HepG2 (cell line): ENCODE results near the gene GUCA1A. TPM values are rescaled to one million over a fixed set of nuclear protein-coding genes. Genes with fewer than 3 reads are reported as not detected.
A peak's percentile ranks its signal among the peaks of the same experiment; 100 is the strongest.

Source experiments
- ATAC-seq: fragments of 200-7000 bp; cut with Tn5 transposase; 3 replicates; pipeline ENCODE4 v1.9.1; 2020; ENCODE audit warnings: mild to moderate bottlenecking, moderate library complexity
- BruUV-seq: library from RNA; stranded (reverse); fragments of 400-500 nt; replicated peaks from 2 replicates; lab custom pipeline; 2021; lab: Mats Ljungman, UMichigan
- CTCF ChIA-PET: fragments of 300-600 bp; formaldehyde crosslinking; extraction: SDS; loops from one replicate; lab custom pipeline; 2021; ENCODE audit warnings: low total read pairs, inconsistent platforms, low intra/inter-chr PET ratio; lab: Yijun Ruan, JAX
- POLR2A ChIA-PET: fragments of 350-600 bp; sonication (Branson Sonifier 250); formaldehyde crosslinking; loops from one replicate; lab custom pipeline; 2020; ENCODE audit warnings: antibody characterized with exemption, inconsistent platforms; lab: Yijun Ruan, JAX
- DNase-seq: peaks from one replicate; pipeline ENCODE4 v3.0.0-alpha.2; 2015; ENCODE audit warnings: low spot score
- FAIRE-seq: peaks from 3 replicates; lab custom pipeline; 2011; peaks lifted over from hg19 to GRCh38; lab: Jason Lieb, UNC
- H2AFZ ChIP-seq: one replicate; pipeline ENCODE4 v1.6.1; 2011; ENCODE audit warnings: low read length, inconsistent platforms
- H3K27ac ChIP-seq: fragments of 300-600 bp; 3 replicates; pipeline ENCODE4 v1.8.0; 2011; ENCODE audit warnings: mixed run types, mild to moderate bottlenecking, mixed read lengths, low read length, inconsistent platforms; ENCODE audit not compliant: insufficient read depth; ENCODE audit errors: extremely low read length
- H3K27me3 ChIP-seq, 2 experiments: fragments of 200-600 bp in 1 of 2; 2 replicates in 1 of 2; 3 replicates in 1 of 2; pipeline versions ENCODE4 v1.6.0 to v1.8.0; 2011; ENCODE audit warnings: low read length in 2 of 2, mild to moderate bottlenecking in 2 of 2, moderate library complexity in 2 of 2, inconsistent platforms in 1 of 2; ENCODE audit not compliant: insufficient read depth in 2 of 2, control insufficient read depth in 1 of 2
- H3K36me3 ChIP-seq, 2 experiments: fragments of 200-600 bp in 1 of 2; replicated peaks in 1 of 2; 2 replicates in 1 of 2; 3 replicates in 1 of 2; pipeline versions ENCODE4 v1.5.1 to v1.8.0; 2011; ENCODE audit warnings: low read length in 2 of 2, inconsistent platforms in 1 of 2; ENCODE audit not compliant: insufficient read depth in 2 of 2, control insufficient read depth in 1 of 2
- H3K4me1 ChIP-seq: 2 replicates; pipeline ENCODE4 v1.5.1; 2012; ENCODE audit warnings: low read length, inconsistent platforms; ENCODE audit not compliant: insufficient read depth
- H3K4me2 ChIP-seq: 2 replicates; pipeline ENCODE4 v1.6.0; 2011; ENCODE audit warnings: low read depth, low read length, inconsistent platforms
- H3K4me3 ChIP-seq, 3 experiments: fragments of 200-600 bp in 1 of 3; sonication (generic), shearing (Covaris generic) in 1 of 3; replicated peaks in 1 of 3; 2 replicates each; pipeline ENCODE4 v1.5.1; 2011 to 2016; ENCODE audit warnings: low read length in 3 of 3, inconsistent platforms in 2 of 3, low read depth in 2 of 3, mild to moderate bottlenecking in 2 of 3, control low read depth in 1 of 3, mixed read lengths in 1 of 3; ENCODE audit not compliant: insufficient read depth in 1 of 3
- H3K79me2 ChIP-seq: one replicate; pipeline ENCODE4 v1.6.1; 2011; ENCODE audit warnings: low read length, inconsistent platforms; ENCODE audit not compliant: insufficient read depth
- H3K9ac ChIP-seq: 2 replicates; pipeline ENCODE4 v1.6.0; 2011; ENCODE audit warnings: mild to moderate bottlenecking, low read depth, low read length, inconsistent platforms; ENCODE audit not compliant: insufficient read depth
- H3K9me3 ChIP-seq: 2 replicates; pipeline ENCODE4 v1.5.1; 2012; ENCODE audit warnings: mild to moderate bottlenecking, low read length
- H4K20me1 ChIP-seq: 2 replicates; pipeline ENCODE4 v1.6.0; 2011; ENCODE audit warnings: inconsistent platforms, mild to moderate bottlenecking, low read length, moderate library complexity; ENCODE audit not compliant: insufficient read depth
- CENPT ChIP-seq: sonication (generic); formaldehyde crosslinking; IDR thresholded peaks from 2 replicates; pipeline ENCODE4 v1.8.0; 2022; ENCODE audit warnings: low read depth, mild to moderate bottlenecking, moderate library complexity, missing genetic modification reagents
- CREM ChIP-seq, 2 experiments: sonication (generic) in 1 of 2; formaldehyde crosslinking in 1 of 2; IDR thresholded peaks; 2 replicates each; pipeline versions ENCODE4 v1.4.0 to v1.6.1; 2016 to 2020; ENCODE audit warnings: antibody characterized with exemption in 1 of 2, mild to moderate bottlenecking in 1 of 2, missing genetic modification reagents in 1 of 2
- DNMT1 ChIP-seq: sonication (generic); formaldehyde crosslinking; IDR thresholded peaks from 2 replicates; pipeline ENCODE4 v1.5.1; 2020; ENCODE audit warnings: mild to moderate bottlenecking, missing genetic modification reagents
- EED ChIP-seq: sonication (generic); formaldehyde crosslinking; IDR thresholded peaks from 2 replicates; pipeline ENCODE4 v1.5.0; 2020; ENCODE audit warnings: mild to moderate bottlenecking, missing genetic modification reagents
- FOSL2 ChIP-seq: sonication (generic); formaldehyde crosslinking; IDR thresholded peaks from 2 replicates; pipeline ENCODE4 v1.4.0; 2020; ENCODE audit warnings: missing genetic modification reagents
- FOXK1 ChIP-seq: sonication (generic); formaldehyde crosslinking; IDR thresholded peaks from 2 replicates; pipeline ENCODE4 v1.4.0; 2020; ENCODE audit warnings: low read depth, missing genetic modification reagents, borderline replicate concordance
- FOXK2 ChIP-seq: fragments of 450-650 bp; IDR thresholded peaks from 2 replicates; pipeline ENCODE4 v1.6.1; 2016
- KLF11 ChIP-seq: IDR thresholded peaks from 2 replicates; pipeline ENCODE4 v1.6.1; 2016; ENCODE audit warnings: missing compliant biosample characterization
- MTA1 ChIP-seq: sonication (generic); formaldehyde crosslinking; IDR thresholded peaks from 2 replicates; pipeline ENCODE4 v1.4.0; 2020; ENCODE audit warnings: missing genetic modification reagents, mild to moderate bottlenecking, borderline replicate concordance
- NFYB ChIP-seq: sonication (generic); formaldehyde crosslinking; IDR thresholded peaks from 2 replicates; pipeline ENCODE4 v1.4.0; 2020; ENCODE audit warnings: missing genetic modification reagents
- NPAS2 ChIP-seq: sonication (generic); formaldehyde crosslinking; IDR thresholded peaks from 2 replicates; pipeline ENCODE4 v1.8.0; 2022; ENCODE audit warnings: mild to moderate bottlenecking, missing genetic modification reagents, borderline replicate concordance
- RFXAP ChIP-seq: sonication (generic); formaldehyde crosslinking; IDR thresholded peaks from 2 replicates; pipeline ENCODE4 v1.4.0; 2020; ENCODE audit warnings: missing genetic modification reagents, borderline replicate concordance
- SMYD3 ChIP-seq: sonication (generic); formaldehyde crosslinking; IDR thresholded peaks from 2 replicates; pipeline ENCODE4 v1.8.1; 2023; ENCODE audit warnings: mild to moderate bottlenecking, missing genetic modification reagents
- THAP11 ChIP-seq: IDR thresholded peaks from 2 replicates; pipeline ENCODE4 v1.6.1; 2016; ENCODE audit warnings: missing biosample characterization, missing genetic modification reagents
- ZBTB33 ChIP-seq: sonication (generic); formaldehyde crosslinking; IDR thresholded peaks from 2 replicates; pipeline ENCODE4 v1.4.0; 2020; ENCODE audit warnings: missing genetic modification reagents
- ZFP37 ChIP-seq: sonication (generic); formaldehyde crosslinking; IDR thresholded peaks from 2 replicates; pipeline ENCODE4 v1.4.0; 2020; ENCODE audit warnings: missing genetic modification reagents, borderline replicate concordance
- ZNF225 ChIP-seq: sonication (generic); formaldehyde crosslinking; IDR thresholded peaks from 2 replicates; pipeline ENCODE4 v1.4.0; 2020; ENCODE audit warnings: mild to moderate bottlenecking, missing genetic modification reagents
- ZNF24 ChIP-seq: fragments of 450-650 bp; IDR thresholded peaks from 2 replicates; pipeline ENCODE4 v1.6.1; 2017; ENCODE audit warnings: antibody characterized with exemption, mild to moderate bottlenecking
- ZNF251 ChIP-seq: sonication (generic); formaldehyde crosslinking; IDR thresholded peaks from 2 replicates; pipeline ENCODE4 v1.9.0; 2021; ENCODE audit warnings: mild to moderate bottlenecking, missing genetic modification reagents
- ZNF263 ChIP-seq: sonication (generic); formaldehyde crosslinking; IDR thresholded peaks from 2 replicates; pipeline ENCODE4 v1.4.0; 2020; ENCODE audit warnings: missing genetic modification reagents
- ZNF34 ChIP-seq: sonication (generic); formaldehyde crosslinking; IDR thresholded peaks from 2 replicates; pipeline ENCODE4 v1.4.0; 2020; ENCODE audit warnings: mild to moderate bottlenecking, missing genetic modification reagents, borderline replicate concordance
- ZNF577 ChIP-seq: sonication (generic); formaldehyde crosslinking; IDR thresholded peaks from 2 replicates; pipeline ENCODE4 v1.4.0; 2020; ENCODE audit warnings: mild to moderate bottlenecking, low read depth, missing genetic modification reagents, borderline replicate concordance
- ZNF768 ChIP-seq: sonication (generic); formaldehyde crosslinking; IDR thresholded peaks from 2 replicates; pipeline ENCODE4 v1.4.0; 2020; ENCODE audit warnings: missing genetic modification reagents
- WGBS: methylation state at CpG from one replicate; pipeline ENCODE4 v1.1.6; 2017; ENCODE audit warnings: low lambda C conversion rate; 5-methylcytosine and 5-hydroxymethylcytosine counted together
- in situ Hi-C: cut with HindIII; loops from 2 replicates; pipeline ENCODE4 v1.10.0; 2017; ENCODE audit warnings: low pct_unique_long_range_greater_than_20kb; ENCODE audit not compliant: extremely low pct_ligation_motif_present
- intact Hi-C: fragments of 100-400 bp; cut with micrococcal nuclease; formaldehyde crosslinking; loops from one replicate; pipeline ENCODE4 v1.10.0; 2022; ENCODE audit not compliant: unreplicated experiment
- polyA plus RNA-seq, 8 experiments: library from polyadenylated mRNA; depleted of rRNA in 3 of 8; stranded (reverse) in 7 of 8; unstranded in 1 of 8; fragments of >200 nt; fragmentation: Illumina TruSeq in 4 of 8; extraction: Trizol in 4 of 8; gene quantifications; 2 replicates each; pipeline versions ENCODE4 v1.2.1 to v1.2.3, GENCODE V29; 2011 to 2016; ENCODE audit warnings: low read depth in 4 of 8, missing spikeins in 1 of 8, mixed read lengths in 1 of 8; ENCODE audit not compliant: insufficient read depth in 1 of 8
- total RNA-seq, 5 experiments: library from RNA; depleted of rRNA; stranded (reverse); fragments of >200 nt; fragmentation: Illumina TruSeq; extraction: Trizol; gene quantifications; 2 replicates each; pipeline ENCODE4 v1.2.3, GENCODE V29; 2016; ENCODE audit warnings: low read depth in 1 of 5

The GUCA1A gene
- total and polyA plus RNA-seq, 2 of the 13 experiments (the other 11 are each of a cell fraction or from before 2014, with no cell fraction given): not detected

- TF ChIP-seq ZBTB33 (CRISPR knock-in tag) (peak; percentile 70; the same call in 1 of the 2 replicates), THAP11 (CRISPR knock-in tag) (0 out of 2 replicates have a peak, but pooled peaks have one; percentile 16)
Measured at GRCh38 chr6:42138630-42139619, 34.2 kb upstream of the GUCA1A start (continued).

GRCh38 chr6:42140032-42140431 lies 33.1 kb upstream of the GUCA1A start:
- no peak for DNase-seq
- H2AFZ ChIP-seq: no peak overlapping the region
- BruUV-seq: no TSS peak
- TF ChIP-seq MTA1 (CRISPR knock-in tag): 0 out of 2 replicates have a peak, but pooled peaks have one; percentile 45
- TF ChIP-seq ZNF251: no peak
- no peak for TF ChIP-seq ZNF24
- no peak for TF ChIP-seq CREM (IDR thresholded peaks at IDR 0.05)
- no peak for TF ChIP-seq CREM (CRISPR knock-in tag; IDR thresholded peaks at IDR 0.05)
- 0 out of 2 replicates have a peak, but pooled peaks have one; percentile 58 for TF ChIP-seq ZNF225 (CRISPR knock-in tag)
- TF ChIP-seq EED (CRISPR knock-in tag): no peak
- no peak for TF ChIP-seq ZNF34 (CRISPR knock-in tag)
- TF ChIP-seq KLF11 (CRISPR knock-in tag): no peak
- TF ChIP-seq SMYD3: no peak
- TF ChIP-seq ZNF263 (CRISPR knock-in tag): peak; percentile 31; the same call in 1 of the 2 replicates
- TF ChIP-seq NPAS2 (CRISPR knock-in tag): no peak
- TF ChIP-seq FOXK1 (CRISPR knock-in tag): no peak
- TF ChIP-seq FOSL2 (CRISPR knock-in tag): 0 out of 2 replicates have a peak, but pooled peaks have one; percentile 4
- TF ChIP-seq NFYB: no peak
- TF ChIP-seq ZNF577 (CRISPR knock-in tag): no peak
- no peak for TF ChIP-seq FOXK2
- peak; percentile 58; the same call in 1 of the 2 replicates for TF ChIP-seq ZNF768
- TF ChIP-seq ZFP37: no peak
- TF ChIP-seq CENPT (CRISPR knock-in tag): no peak
- TF ChIP-seq DNMT1 (CRISPR knock-in tag): no peak
- TF ChIP-seq RFXAP (CRISPR knock-in tag): no peak

More at GRCh38 chr6:42140032-42140431, 33.1 kb upstream of the GUCA1A start:
- no peak overlapping the region for H3K27ac ChIP-seq
- H3K9ac ChIP-seq: no peak overlapping the region
- in situ Hi-C loops: no loop called here
- ChIA-PET CTCF (no interaction called here), POLR2A (interaction anchor here (0.8 to 4.1 kb wide), 2 partner anchors 33 to 41 kb away, joined by 3 to 23 read pairs; no protein-coding TSS in a partner anchor)
- intact Hi-C loops: no loop called here
- H3K27me3 ChIP-seq: no peaks in the 10 kb centered on the region; a peak in 1 of 5 replicates
- no peaks in the 10 kb centered on the region for H4K20me1 ChIP-seq
- FAIRE-seq: no peak
- H3K4me2 ChIP-seq: no peak overlapping the region
- no peak overlapping the region for H3K4me3 ChIP-seq
- WGBS: 58% methylated on average over 5 of the region's 5 CpGs
- H3K79me2 ChIP-seq: no peaks in the 10 kb centered on the region
- ATAC-seq: no peak
- H3K4me1 ChIP-seq: peaks cover 69% of the 10 kb centered on the region
- H3K36me3 ChIP-seq: no peaks in the 10 kb centered on the region
- H3K9me3 ChIP-seq: no peaks in the 10 kb centered on the region
